Skeletal muscle tissue (tissue), 4 donors: ENCODE results near the gene TRAPPC12. TPM values are rescaled to one million over a fixed set of nuclear protein-coding genes. Genes with fewer than 3 reads are reported as not detected.
A peak's percentile ranks its signal among the peaks of the same experiment; 100 is the strongest.
"Not testable (repeated sequence)": the region's sequence is repeated elsewhere in the genome, so short reads cannot be mapped to it uniquely, and the experiment has no call there.

ENCODE experiments used
- H3K27ac ChIP-seq: one replicate; pipeline ENCODE4 v1.7.0; 2013; ENCODE audit warnings: mild to moderate bottlenecking, low read depth, low read length, inconsistent platforms
- H3K27me3 ChIP-seq, 3 donors: one replicate each; pipeline ENCODE4 v1.7.0; 2013; ENCODE audit warnings: low read length in 3 of 3; ENCODE audit not compliant: control insufficient read depth in 3 of 3, insufficient read depth in 3 of 3
- H3K36me3 ChIP-seq, 3 donors: one replicate each; pipeline ENCODE4 v1.7.0; 2013; ENCODE audit warnings: low read length in 3 of 3; ENCODE audit not compliant: control insufficient read depth in 3 of 3, insufficient read depth in 3 of 3
- H3K4me1 ChIP-seq, 3 donors: one replicate each; pipeline ENCODE4 v1.7.0; 2013; ENCODE audit warnings: low read length in 3 of 3, mild to moderate bottlenecking in 3 of 3; ENCODE audit not compliant: control insufficient read depth in 3 of 3, insufficient read depth in 3 of 3
- H3K4me3 ChIP-seq, 3 donors: one replicate each; pipeline ENCODE4 v1.7.0; 2013; ENCODE audit warnings: low read length in 3 of 3
- H3K9ac ChIP-seq, 3 donors: one replicate each; pipeline ENCODE4 v1.7.0; 2013; ENCODE audit warnings: low read length in 3 of 3, mild to moderate bottlenecking in 3 of 3, moderate library complexity in 2 of 3, low read depth in 1 of 3
- H3K9me3 ChIP-seq, 3 donors: one replicate each; pipeline ENCODE4 v1.7.0; 2013; ENCODE audit warnings: low read length in 3 of 3; ENCODE audit not compliant: control insufficient read depth in 3 of 3
- total RNA-seq: library from RNA; depleted of rRNA; stranded (reverse); fragments of >200 nt; gene quantifications from one replicate; pipeline ENCODE4 v1.2.3, GENCODE V29; 2014
- donor health status: Osteomylitis.

The TRAPPC12 gene
- total RNA-seq, 1 donor from 2014 or later, result 50.6 TPM

GRCh38 chr2:3503483-3503882, 124.0 kb downstream of the TRAPPC12 start:
- peaks cover 41 to 51% (median 43%) of the 10 kb centered on the region in 3 donors for H3K36me3 ChIP-seq
- H3K9me3 ChIP-seq, result no peaks in the 10 kb centered on the region
- H3K4me1 ChIP-seq, result peaks cover 0 to 3% (median 0%) of the 10 kb centered on the region in 3 donors
- no peaks in the 10 kb centered on the region for H3K27me3 ChIP-seq
- no peak overlapping the region for H3K27ac ChIP-seq
- no peak overlapping the region for H3K4me3 ChIP-seq
- H3K9ac ChIP-seq, result no peak overlapping the region

GRCh38 chr2:3504741-3505140, 125.2 kb downstream of the TRAPPC12 start:
- H3K27ac ChIP-seq, result no peak overlapping the region
- H3K36me3 ChIP-seq, result peaks cover 30 to 42% (median 33%) of the 10 kb centered on the region in 3 donors
- H3K9me3 ChIP-seq, result no peaks in the 10 kb centered on the region

GRCh38 chr2:3505771-3506170, 126.3 kb downstream of the TRAPPC12 start:
- Histone ChIP-seq H3K4me1 (peaks cover 0 to 3% (median 0%) of the 10 kb centered on the region in 3 donors), H3K9ac (no peak overlapping the region), H3K4me3 (no peak overlapping the region), H3K9me3 (no peaks in the 10 kb centered on the region), H3K27ac (no peak overlapping the region), H3K27me3 (no peaks in the 10 kb centered on the region), H3K36me3 (peaks cover 22 to 39% (median 29%) of the 10 kb centered on the region in 3 donors)

More at GRCh38 chr2:3504741-3505140, 125.2 kb downstream of the TRAPPC12 start:
- Histone ChIP-seq H3K4me1 (peaks cover 0 to 3% (median 0%) of the 10 kb centered on the region in 3 donors), H3K27me3 (no peaks in the 10 kb centered on the region), H3K4me3 (no peak overlapping the region), H3K9ac (no peak overlapping the region)

GRCh38 chr2:3512086-3512485, 132.6 kb downstream of the TRAPPC12 start:
- H3K36me3 ChIP-seq, result peaks cover 10 to 33% (median 32%) of the 10 kb centered on the region in 3 donors
- no peaks in the 10 kb centered on the region for H3K27me3 ChIP-seq
- no peak overlapping the region for H3K9ac ChIP-seq
- peaks cover 0 to under 1% (median 0%) of the 10 kb centered on the region in 3 donors for H3K4me1 ChIP-seq
- H3K9me3 ChIP-seq, result no peaks in the 10 kb centered on the region
- H3K4me3 ChIP-seq, result no peak overlapping the region
- H3K27ac ChIP-seq, result no peak overlapping the region

- no peak overlapping the region for H3K27ac ChIP-seq
- H3K27me3 ChIP-seq, result no peaks in the 10 kb centered on the region
- H3K4me3 ChIP-seq, result no peak overlapping the region
- H3K9me3 ChIP-seq, result no peaks in the 10 kb centered on the region
- H3K4me1 ChIP-seq, result peaks cover 4 to 9% (median 4%) of the 10 kb centered on the region in 3 donors
- peaks cover 10 to 33% (median 32%) of the 10 kb centered on the region in 3 donors for H3K36me3 ChIP-seq
- no peak overlapping the region for H3K9ac ChIP-seq
Measured at GRCh38 chr2:3513026-3513810, 133.7 kb downstream of the TRAPPC12 start.

GRCh38 chr2:3515438-3515837, 135.9 kb downstream of the TRAPPC12 start:
- peaks cover 9 to 16% (median 15%) of the 10 kb centered on the region in 3 donors for H3K4me1 ChIP-seq

GRCh38 chr2:3516831-3517230, 137.3 kb downstream of the TRAPPC12 start:
- no peaks in the 10 kb centered on the region for H3K27me3 ChIP-seq
- no peak overlapping the region for H3K4me3 ChIP-seq
- no peaks in the 10 kb centered on the region for H3K9me3 ChIP-seq
- H3K9ac ChIP-seq, result no peak overlapping the region
- no peak overlapping the region for H3K27ac ChIP-seq
- peaks cover 20 to 28% (median 28%) of the 10 kb centered on the region in 3 donors for H3K4me1 ChIP-seq
- H3K36me3 ChIP-seq, result peaks cover 8 to 19% (median 16%) of the 10 kb centered on the region in 3 donors

More at GRCh38 chr2:3515438-3515837, 135.9 kb downstream of the TRAPPC12 start:
- not testable (repeated sequence) for H3K27ac ChIP-seq, H3K9ac ChIP-seq, H3K4me3 ChIP-seq, H3K9me3 ChIP-seq, H3K27me3 ChIP-seq
- H3K36me3 ChIP-seq, result peaks cover 10 to 29% (median 26%) of the 10 kb centered on the region in 3 donors

- H3K36me3 ChIP-seq, result peaks cover 0 to 7% (median 5%) of the 10 kb centered on the region in 3 donors
- H3K4me3 ChIP-seq, result peak overlapping the region; percentile 82 to 94 (median 89)
- peaks cover 20 to 28% (median 28%) of the 10 kb centered on the region in 3 donors for H3K4me1 ChIP-seq
- H3K9me3 ChIP-seq, result no peaks in the 10 kb centered on the region
- peak overlapping the region; percentile 93 for H3K27ac ChIP-seq
- no peaks in the 10 kb centered on the region for H3K27me3 ChIP-seq
- H3K9ac ChIP-seq, result peak overlapping the region; percentile 90 to 96 (median 94)
Measured at GRCh38 chr2:3517948-3518495, 138.5 kb downstream of the TRAPPC12 start.

GRCh38 chr2:3518496-3519254, 139.2 kb downstream of the TRAPPC12 start:
- Histone ChIP-seq H3K4me1 (peaks cover 21 to 31% (median 28%) of the 10 kb centered on the region in 3 donors), H3K9ac (peak overlapping the region; percentile 90 to 96 (median 94)), H3K27me3 (no peaks in the 10 kb centered on the region)

More at GRCh38 chr2:3518496-3519254, 139.2 kb downstream of the TRAPPC12 start:
- H3K36me3 ChIP-seq, result peaks cover 0 to 3% (median 0%) of the 10 kb centered on the region in 3 donors
- H3K27ac ChIP-seq, result peak overlapping the region; percentile 93
- no peaks in the 10 kb centered on the region for H3K9me3 ChIP-seq
- peak overlapping the region; percentile 89 to 94 (median 90) for H3K4me3 ChIP-seq
